ENCODE results near the gene FAM229B. TPM values are rescaled to one million over a fixed set of nuclear protein-coding genes. Genes with fewer than 3 reads are reported as not detected.
A peak's percentile ranks its signal among the peaks of the same experiment; 100 is the strongest.

Gene FAM229B
- total and polyA plus RNA-seq, 2 of the 4 experiments (the other 2 are of a cell fraction) = 8.6 to 25.6 TPM

- Histone ChIP-seq H2AFZ (replicated peaks; ENCODE audit: low read length, poor library complexity) (peak overlapping the region; percentile 53), H2BK120ac (ENCODE audit: low read depth, low read length) (peak overlapping the region; percentile 61; the same call in 1 of the 2 replicates), H3K27me3 (ENCODE audit: control insufficient read depth, insufficient read depth, low read length) (no peaks in the 10 kb centered on the region), H3K9me3 (ENCODE audit: control insufficient read depth, insufficient read depth, low read length) (no peaks in the 10 kb centered on the region), H3K4me3 (ENCODE audit: insufficient read depth, low read depth, low read length) (no peak overlapping the region), H3K56ac (ENCODE audit: extremely low read depth, insufficient read depth, low read length) (peak overlapping the region; percentile 0; the same call in 1 of the 2 replicates), H4K8ac (ENCODE audit: low read depth in 2 of 2, low read length in 2 of 2) (peak overlapping the region in 1 of 2 experiments; percentile 68; a peak in 2 of 4 replicates), H2AK5ac (ENCODE audit: low read depth, low read length) (peak overlapping the region; percentile 20; the same call in 1 of the 2 replicates), H3K27ac (ENCODE audit: insufficient read depth, low read length) (peak overlapping the region; percentile 56; the same call in 1 of the 2 replicates), H4K5ac (ENCODE audit: low read depth, low read length) (peak overlapping the region; percentile 11; the same call in 1 of the 2 replicates), H4K91ac (ENCODE audit: insufficient read depth, low read depth, low read length) (peak overlapping the region; percentile 56; the same call in 1 of the 2 replicates), H2AK9ac (replicated peaks; ENCODE audit: low read depth, low read length, poor library complexity) (no peak overlapping the region), H2BK15ac (ENCODE audit: low read depth, low read length) (0 out of 3 replicates have a peak overlapping the region, but pooled peaks have one; percentile 15), H3K23ac (ENCODE audit: low read depth, low read length) (no peak overlapping the region), H3K9me1 (ENCODE audit: insufficient read depth, low read length) (peaks cover 9% of the 10 kb centered on the region), H2BK5ac (ENCODE audit: low read depth, low read length, poor library complexity, severe bottlenecking) (peak overlapping the region; percentile 27), H3K4me2 (ENCODE audit: low read depth, low read length) (no peak overlapping the region), H3K79me1 (ENCODE audit: low read depth in 1 of 2, low read length in 2 of 2) (no peaks in the 10 kb centered on the region), H3K36me3 (ENCODE audit: control insufficient read depth, insufficient read depth, low read length) (peaks cover 14% of the 10 kb centered on the region), H4K20me1 (ENCODE audit: insufficient read depth, low read length) (no peaks in the 10 kb centered on the region), H3K18ac (ENCODE audit: low read depth, low read length) (peak overlapping the region; percentile 14), H2BK20ac (ENCODE audit: low read depth, low read length) (peak overlapping the region; percentile 75; the same call in 1 of the 2 replicates), H3K9ac (ENCODE audit: low read depth, low read length) (peak overlapping the region; percentile 7; the same call in 1 of the 2 replicates), H3K4me1 (ENCODE audit: control insufficient read depth, insufficient read depth, low read length) (peaks cover 10% of the 10 kb centered on the region), H3K4ac (ENCODE audit: low read depth, low read length) (peak overlapping the region; percentile 74), H3K14ac (replicated peaks; ENCODE audit: low read depth, low read length) (peak overlapping the region; percentile 29; the same call in 1 of the 2 replicates)
- POLR2A ChIA-PET (ENCODE audit: unreplicated experiment) = no interaction called here
- WGBS, 2 experiments (ENCODE audit: extremely low coverage in 2 of 2, insufficient read length in 1 of 2) = 43% methylated on average over 1 of the region's 5 CpGs; no CpG with 5 or more reads in 1 of the 2 experiments
- BruUV-seq (replicated peaks) = no TSS peak
- CTCF ChIA-PET = no interaction called here
- DNase-seq (peak; percentile 47), ATAC-seq (ENCODE audit: low read depth) (peak; percentile 52)
- no peak for TF ChIP-seq ELK1 (IDR thresholded peaks at IDR 0.05; ENCODE audit: borderline replicate concordance, low read depth, low read length)
- TF ChIP-seq RFX5 (IDR thresholded peaks at IDR 0.05; ENCODE audit: low read depth, low read length) = no peak
- no peak for TF ChIP-seq MAFK (IDR thresholded peaks at IDR 0.05; ENCODE audit: low read depth, low read length)
- no peak for TF ChIP-seq POLR2A (IDR thresholded peaks at IDR 0.05; ENCODE audit: low read depth, low read length)
- no peak for TF ChIP-seq CHD1 (IDR thresholded peaks at IDR 0.05; ENCODE audit: low read depth, low read length)
- no peak for TF ChIP-seq BHLHE40 (IDR thresholded peaks at IDR 0.05; ENCODE audit: low read depth, low read length)
- TF ChIP-seq FOS (IDR thresholded peaks at IDR 0.05; ENCODE audit: low read depth, low read length) = no peak
- no peak for TF ChIP-seq USF2 (IDR thresholded peaks at IDR 0.05; ENCODE audit: low read depth, low read length)
- TF ChIP-seq RAD21 (IDR thresholded peaks at IDR 0.05; ENCODE audit: low read length) = no peak
- TF ChIP-seq RCOR1 (IDR thresholded peaks at IDR 0.05; ENCODE audit: insufficient replicate concordance, low read length) = no peak
- no peak for TF ChIP-seq MXI1 (IDR thresholded peaks at IDR 0.05; ENCODE audit: borderline replicate concordance, low read depth, low read length)
- no peak for TF ChIP-seq CTCF (conservative IDR thresholded peaks at IDR 0.05; ENCODE audit: low read depth, low read length)
- no peak for TF ChIP-seq SMC3 (IDR thresholded peaks at IDR 0.05; ENCODE audit: low read depth, low read length)
- TF ChIP-seq NFE2L2 (IDR thresholded peaks at IDR 0.05; ENCODE audit: low read depth, low read length) = no peak
- no peak for TF ChIP-seq MAZ (IDR thresholded peaks at IDR 0.05; ENCODE audit: borderline replicate concordance, low read depth, low read length)
- no peak for TF ChIP-seq CEBPB (IDR thresholded peaks at IDR 0.05; ENCODE audit: low read depth, low read length)
- intact Hi-C loops (cut with micrococcal nuclease) (no loop called here), dilution Hi-C loops (cut with HindIII; ENCODE audit: low sequenced_read_pairs, unreplicated experiment) (no loop called here), in situ Hi-C loops (cut with MboI; ENCODE audit: low sequenced_read_pairs) (no loop called here)
Observed at GRCh38 chr6:112150363-112150762, 63.0 kb downstream of the FAM229B start.

All from IMR-90 (cell line).